GM21576 (cell line): ENCODE measurements around the gene TMEM182.

Experiments
- ATAC-seq: cut with Tn5 transposase; IDR thresholded peaks from one replicate; pipeline ENCODE4 v1.9.1; 2021; ENCODE audit warnings: mild to moderate bottlenecking, moderate library complexity; ENCODE audit not compliant: unreplicated experiment

TMEM182 gene

DNA sequence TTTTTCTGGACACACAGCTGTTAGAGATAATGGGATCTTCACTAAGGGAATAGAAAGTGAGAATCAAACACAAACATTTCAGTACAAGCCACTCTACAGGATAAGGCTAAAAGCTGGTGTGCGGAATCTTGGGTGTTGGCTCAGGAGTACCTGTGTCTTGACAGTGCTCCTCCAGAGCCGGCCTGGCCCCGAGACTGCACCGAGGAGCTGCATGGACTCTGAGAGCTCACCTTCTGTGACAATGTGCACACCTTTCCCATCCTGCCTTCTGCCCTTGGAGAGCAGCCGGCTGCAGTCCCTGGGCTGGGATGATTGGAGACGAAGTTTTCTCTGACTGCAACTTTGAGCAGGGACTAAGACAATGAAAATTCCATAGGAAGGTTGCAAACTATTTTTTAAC lies 89.1 kb downstream of the TMEM182 start:
- no peak for ATAC-seq

DNA sequence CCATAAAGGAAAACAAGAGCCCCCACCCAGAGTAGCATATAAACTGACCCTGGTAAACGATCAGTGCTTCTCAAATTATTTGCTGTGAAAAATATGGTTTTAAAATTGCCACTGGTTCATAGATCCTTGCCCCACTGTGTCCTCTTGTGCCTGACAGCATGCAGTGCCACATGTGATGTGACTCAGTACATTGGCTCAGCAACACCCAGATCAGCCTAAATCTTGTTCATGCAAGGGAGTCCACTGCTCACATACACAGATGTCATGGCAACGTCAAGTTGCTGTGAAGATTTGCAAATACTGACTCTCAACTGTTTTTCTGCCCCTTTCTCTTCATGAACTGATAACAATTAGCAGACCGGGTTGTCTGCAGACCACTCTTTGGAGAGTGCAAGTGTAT lies 91.0 kb downstream of the TMEM182 start:
- no peak for ATAC-seq
